ENCODE results near the gene SERBP1. TPM values are rescaled to one million over a fixed set of nuclear protein-coding genes. Genes with fewer than 3 reads are reported as not detected.
"Not testable (repeated sequence)": the region's sequence is repeated elsewhere in the genome, so short reads cannot be mapped to it uniquely, and the experiment has no call there.

The SERBP1 gene
- total RNA-seq: 174 TPM

GRCh38 chr1:67430358-67431155 lies at the start of gene SERBP1:
Gene SERBP1, minus strand, starts transcription at chr1:67430402. Its CDS starts 102 bp downstream, at chr1:67430300.
- DNase-seq (ENCODE audit: low spot score): peak; percentile 95

DNA sequence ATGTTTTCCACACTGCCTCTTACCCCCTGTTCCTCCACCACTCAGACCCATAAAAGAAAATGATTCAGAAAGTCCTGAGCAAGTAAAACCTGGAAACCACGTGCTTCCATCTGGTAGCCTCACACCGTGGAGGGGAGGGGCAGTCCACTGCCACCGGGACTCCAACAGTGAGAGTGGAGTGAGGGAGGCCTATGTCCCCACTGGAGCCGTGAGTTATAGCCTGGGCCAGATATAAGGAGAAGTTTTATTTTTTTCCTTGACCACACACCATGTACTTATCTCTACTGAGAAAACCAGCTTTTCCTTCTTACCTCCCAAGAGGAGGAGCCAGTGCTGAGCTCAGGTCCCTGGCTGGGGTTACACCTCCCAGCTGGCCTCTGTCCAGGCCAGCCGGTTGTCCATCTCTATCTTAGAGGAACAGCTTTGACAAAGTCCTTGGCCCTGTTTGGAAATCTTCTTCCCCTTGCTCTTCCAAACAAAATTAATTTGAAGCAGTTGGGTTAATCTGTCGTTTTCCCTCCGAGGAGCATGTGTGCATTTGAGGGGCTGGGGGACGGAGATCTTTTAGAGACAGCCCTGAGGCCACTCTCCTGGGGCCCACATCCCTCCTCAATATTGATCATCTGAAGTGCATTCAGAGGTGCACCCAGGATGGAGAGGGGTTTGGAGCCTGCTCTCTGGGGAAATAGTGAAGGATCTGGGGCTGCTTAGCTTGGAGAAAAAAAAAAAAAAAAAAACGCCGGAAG lies 49.1 kb upstream of the SERBP1 start:
- DNase-seq (ENCODE audit: low spot score): peak; percentile 56

DNA sequence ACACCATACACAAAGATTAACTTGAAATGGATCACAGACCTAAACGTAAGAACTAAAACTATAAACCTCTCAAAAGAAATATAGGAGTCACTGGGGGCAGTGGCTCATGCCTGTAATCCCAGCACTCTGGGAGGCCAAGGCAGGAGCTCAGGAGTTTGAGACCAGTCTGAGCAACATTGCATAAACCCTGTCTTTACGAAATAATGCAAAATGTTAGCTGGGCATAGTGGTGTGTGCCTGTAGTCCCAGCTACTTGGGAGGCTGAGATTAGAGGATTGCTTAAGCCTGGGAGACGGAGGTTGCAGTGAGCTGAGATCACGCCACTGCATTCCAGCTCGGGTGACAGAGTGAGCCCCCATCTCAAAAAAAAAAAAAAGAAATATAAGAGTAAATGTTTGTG lies 46.7 kb upstream of the SERBP1 start:
- DNase-seq (ENCODE audit: low spot score): no peak

- DNase-seq (ENCODE audit: low spot score): no peak
These were observed 45.8 kb upstream of the SERBP1 start for GRCh38 chr1:67476006-67476482.

GRCh38 chr1:67472056-67472455 lies 41.9 kb upstream of the SERBP1 start:
- no peak for DNase-seq (ENCODE audit: low spot score)

GRCh38 chr1:67469431-67469830 lies 39.2 kb upstream of the SERBP1 start:
- no peak for DNase-seq (ENCODE audit: low spot score)

- no peak for DNase-seq (ENCODE audit: low spot score)
These were observed 38.0 kb upstream of the SERBP1 start for GRCh38 chr1:67468066-67468718.

DNA sequence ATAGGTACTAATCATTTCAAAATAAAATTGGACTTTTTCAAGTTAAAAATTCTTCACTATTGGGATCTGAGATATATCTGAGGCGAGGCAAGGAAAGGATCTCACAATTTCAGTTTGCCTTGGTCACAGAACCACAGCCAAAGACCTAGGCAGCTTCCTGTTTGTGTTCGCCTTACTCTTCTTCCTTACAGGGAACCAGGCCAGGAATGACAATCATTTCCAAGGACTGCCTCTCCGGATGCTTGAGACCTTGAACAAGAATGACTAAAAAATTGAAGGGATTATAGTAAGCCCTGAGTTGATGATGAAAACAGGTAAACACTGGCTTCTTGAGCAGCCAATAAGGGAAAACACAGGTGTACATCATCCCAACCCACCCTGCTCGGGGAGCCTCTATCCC lies 35.2 kb upstream of the SERBP1 start:
- DNase-seq (ENCODE audit: low spot score): no peak

GRCh38 chr1:67464746-67465145 lies 34.5 kb upstream of the SERBP1 start:
- no peak for DNase-seq (ENCODE audit: low spot score)

- DNase-seq (ENCODE audit: low spot score): no peak
These were observed 33.9 kb upstream of the SERBP1 start for GRCh38 chr1:67464058-67464457.

DNA sequence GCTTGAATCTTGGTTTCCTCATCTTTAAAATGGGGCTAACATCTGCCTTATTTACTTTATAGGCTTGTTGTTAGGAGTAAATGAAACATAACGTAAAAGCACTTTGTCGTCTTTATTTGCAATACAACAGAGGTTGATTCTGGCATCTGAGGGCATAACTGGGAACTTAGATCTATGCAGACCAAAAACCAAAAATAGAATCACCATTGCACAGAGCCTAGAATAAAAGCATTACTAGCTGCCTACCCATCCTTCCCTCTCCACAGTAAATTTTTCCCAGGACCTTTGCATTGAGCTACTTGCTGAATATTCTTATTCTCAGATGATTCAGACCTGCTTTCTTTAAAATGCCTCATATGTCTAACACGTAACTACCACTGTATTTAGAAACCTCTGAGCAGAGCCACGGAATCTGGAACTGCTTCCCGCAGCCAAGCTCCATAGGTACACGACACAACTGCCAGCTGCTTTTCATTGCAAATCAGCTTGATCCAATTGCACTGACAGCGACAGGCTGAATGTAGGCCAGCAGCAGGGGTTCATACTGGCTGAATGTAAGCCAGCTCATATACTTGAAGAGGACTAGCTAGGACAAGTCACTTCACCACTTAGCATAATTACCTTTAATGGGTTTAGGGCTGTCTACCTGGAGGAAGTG lies 33.2 kb upstream of the SERBP1 start:
- DNase-seq (ENCODE audit: low spot score): no peak

GRCh38 chr1:67460676-67461500 lies 30.7 kb upstream of the SERBP1 start:
- no peak for DNase-seq (ENCODE audit: low spot score)

GRCh38 chr1:67459068-67459467 lies 28.9 kb upstream of the SERBP1 start:
- DNase-seq (ENCODE audit: low spot score): no peak

GRCh38 chr1:67458663-67459062 lies 28.5 kb upstream of the SERBP1 start:
- DNase-seq (ENCODE audit: low spot score): no peak

DNA sequence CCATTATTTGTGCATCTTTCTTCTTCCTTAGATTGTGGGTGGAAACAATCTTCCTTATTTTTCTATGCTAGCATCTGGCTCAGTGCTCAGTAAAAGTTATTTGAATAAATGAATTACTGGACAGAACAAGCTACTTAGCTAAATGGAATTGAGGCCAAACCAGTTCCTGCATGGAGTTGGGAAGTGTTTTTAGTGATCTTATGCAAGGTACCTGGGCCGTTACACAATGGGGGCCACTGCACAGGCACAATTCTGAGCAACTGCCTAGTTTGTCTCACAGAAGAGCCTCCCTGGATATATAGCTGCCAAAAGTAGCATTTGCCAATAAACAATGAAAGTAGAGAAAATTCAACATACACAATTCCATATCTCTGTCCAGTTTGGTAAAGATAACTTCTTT lies 27.0 kb upstream of the SERBP1 start:
- DNase-seq (ENCODE audit: low spot score): no peak

DNA sequence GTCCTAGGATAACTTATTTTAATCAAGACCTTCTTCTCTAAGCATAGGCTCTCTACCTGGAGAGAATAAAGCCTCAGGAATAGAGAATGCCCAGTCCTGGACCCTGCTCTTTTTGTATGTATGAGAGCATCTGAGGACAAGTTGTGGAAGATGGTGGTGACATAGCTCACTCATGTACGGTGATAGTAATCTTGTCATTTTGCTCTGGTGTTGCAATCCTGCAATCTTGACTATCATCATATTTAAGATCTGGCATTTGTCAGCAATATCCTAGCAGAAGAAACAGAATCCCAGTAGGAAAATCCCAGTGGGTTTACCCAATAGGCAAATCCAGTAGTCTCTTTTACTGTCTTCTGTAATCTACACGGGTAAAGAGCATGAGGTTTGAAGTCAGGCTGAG lies 21.6 kb upstream of the SERBP1 start:
- DNase-seq (ENCODE audit: low spot score): no peak

DNA sequence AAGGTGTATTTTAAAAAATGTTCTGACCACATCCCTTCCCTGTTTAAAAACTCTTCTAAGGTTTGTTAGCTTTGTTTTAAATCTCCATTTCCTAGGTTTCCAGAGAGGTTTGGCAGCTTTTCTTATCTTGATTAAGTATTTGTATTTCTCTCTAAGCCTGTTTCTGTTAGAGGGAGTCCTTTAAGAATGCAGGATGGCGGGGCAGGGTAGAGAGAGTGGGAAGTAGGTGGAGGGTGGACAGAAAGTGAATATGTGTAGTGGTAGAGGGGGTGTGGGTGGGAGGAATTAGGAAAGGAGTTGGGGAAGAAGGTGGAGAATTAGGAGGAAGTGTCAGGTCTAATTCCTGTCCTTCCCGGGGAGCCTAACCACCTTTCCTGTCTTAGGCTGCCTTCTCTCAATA lies 21.2 kb upstream of the SERBP1 start:
- no peak for DNase-seq (ENCODE audit: low spot score)

DNA sequence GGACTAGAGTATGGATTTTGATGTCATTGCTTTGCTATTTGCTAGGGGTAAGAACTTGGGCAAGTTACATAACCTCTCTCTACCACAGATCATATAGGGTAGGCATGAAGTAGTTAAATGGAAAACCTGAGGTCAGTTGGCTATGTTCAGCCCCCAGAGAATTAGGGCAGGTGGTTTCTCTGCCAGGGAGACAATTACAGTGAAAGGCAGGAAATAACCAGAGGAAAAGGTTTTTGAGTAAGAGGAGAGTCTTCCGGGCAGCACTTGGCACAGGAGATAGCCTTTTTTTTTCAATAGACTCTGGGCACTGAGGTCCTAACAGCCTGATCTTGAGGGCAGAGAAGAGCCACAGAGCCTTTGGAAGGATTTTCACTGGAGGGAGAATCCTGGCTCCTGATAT lies 16.7 kb upstream of the SERBP1 start:
- no peak for DNase-seq (ENCODE audit: low spot score)

DNA sequence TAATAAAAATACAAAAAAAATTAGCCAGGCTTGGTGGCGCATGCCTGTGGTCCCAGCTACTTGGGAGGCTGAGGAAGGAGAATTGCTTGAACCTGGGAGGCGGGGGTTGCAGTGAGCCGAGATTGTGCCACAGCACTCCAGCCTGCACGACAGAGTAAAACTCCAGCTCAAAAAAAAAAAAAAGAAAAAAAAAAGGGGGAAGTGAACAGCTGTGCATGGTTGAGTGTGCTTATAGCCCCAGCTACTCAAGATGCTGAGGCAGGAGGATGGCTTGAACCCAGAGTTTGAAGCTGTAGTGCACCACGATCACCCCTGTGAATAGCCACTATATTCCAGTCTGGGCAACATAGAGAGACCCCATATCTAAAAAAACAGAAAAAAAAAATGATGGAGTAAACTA lies 15.8 kb upstream of the SERBP1 start:
- DNase-seq (ENCODE audit: low spot score): not testable (repeated sequence)

- DNase-seq (ENCODE audit: low spot score): no peak
These were observed 11.6 kb upstream of the SERBP1 start for GRCh38 chr1:67441739-67442281.

- DNase-seq (ENCODE audit: low spot score): no peak
These were observed 11.0 kb upstream of the SERBP1 start for GRCh38 chr1:67441183-67441582.

Measured in ureter (tissue), 1 donor.